Ovary (tissue), 3 donors: ENCODE results near the gene MFSD6L.

ENCODE experiments used
- CTCF ChIP-seq, 3 donors: fragments of 450-650 bp in 2 of 3; fragments of 200-600 bp in 1 of 3; IDR thresholded peaks; one replicate each; pipeline versions ENCODE4 v1.5.1 to v1.8.0; 2016 to 2022; ENCODE audit warnings: antibody characterized with exemption in 3 of 3, mild to moderate bottlenecking in 1 of 3
- EP300 ChIP-seq: sonication (generic); formaldehyde crosslinking; IDR thresholded peaks from one replicate; pipeline ENCODE4 v1.6.1; 2017; ENCODE audit warnings: antibody characterized with exemption
- POLR2A ChIP-seq: fragments of 450-650 bp; IDR thresholded peaks from one replicate; pipeline ENCODE4 v1.6.1; 2017; ENCODE audit warnings: antibody characterized with exemption, mild to moderate bottlenecking, moderate library complexity
- donor health status: DM: no; HTN: no; CAD: no.

- TF ChIP-seq POLR2A (no peak), CTCF (IDR thresholded peaks at IDR 0.05) (no peak), EP300 (no peak)
These were observed 17.0 kb downstream of the MFSD6L start for GRCh38 chr17:8782176-8782575.
